HFFc6 (cell line): ENCODE data around the gene REN. TPM values are rescaled to one million over a fixed set of nuclear protein-coding genes. Genes with fewer than 3 reads are reported as not detected.
A peak's percentile ranks its signal among the peaks of the same experiment; 100 is the strongest.

Source experiments
- DNase-seq: peaks from one replicate; pipeline ENCODE4 v3.0.0-alpha.2; 2018
- H3K27ac Mint-ChIP-seq: 2 replicates; pipeline ENCODE4 v1.8.0; 2020; ENCODE audit warnings: mild to moderate bottlenecking, mixed read lengths
- H3K27me3 Mint-ChIP-seq: 2 replicates; pipeline ENCODE4 v1.8.0; 2021; ENCODE audit warnings: mild to moderate bottlenecking, moderate library complexity, mixed read lengths; ENCODE audit not compliant: insufficient read depth
- H3K36me3 Mint-ChIP-seq: 2 replicates; pipeline ENCODE4 v1.8.0; 2021; ENCODE audit warnings: low read depth, mixed read lengths
- H3K4me1 Mint-ChIP-seq: 2 replicates; pipeline ENCODE4 v1.8.0; 2020; ENCODE audit warnings: low read depth, mixed read lengths
- H3K4me3 Mint-ChIP-seq: 2 replicates; pipeline ENCODE4 v1.8.0; 2020; ENCODE audit warnings: mild to moderate bottlenecking, moderate library complexity, mixed read lengths
- H3K9me3 Mint-ChIP-seq: 2 replicates; pipeline ENCODE4 v1.8.0; 2020; ENCODE audit warnings: mild to moderate bottlenecking, mixed read lengths
- total RNA-seq, 6 experiments: library from RNA; stranded (reverse); fragmentation: NEBNext Ultra II Directional; extraction: Animal tissue kit (Norgen Biotek cat#: 25700); gene quantifications; 2 replicates in 1 of 6; 3 replicates in 5 of 6; pipeline ENCODE4 v1.2.3, GENCODE V29; 2021
- TF ChIP-seq, protein P1 (sequence below): fragments of 200-600 bp; sonication (generic); IDR thresholded peaks from 2 replicates; pipeline ENCODE4 v1.5.0; 2021; ENCODE audit warnings: antibody characterized with exemption, mild to moderate bottlenecking

Gene REN
- total RNA-seq, 6 experiments from 2014 or later, result 0.17 to 0.39 (median 0.34) TPM; not detected in 1

DNA sequence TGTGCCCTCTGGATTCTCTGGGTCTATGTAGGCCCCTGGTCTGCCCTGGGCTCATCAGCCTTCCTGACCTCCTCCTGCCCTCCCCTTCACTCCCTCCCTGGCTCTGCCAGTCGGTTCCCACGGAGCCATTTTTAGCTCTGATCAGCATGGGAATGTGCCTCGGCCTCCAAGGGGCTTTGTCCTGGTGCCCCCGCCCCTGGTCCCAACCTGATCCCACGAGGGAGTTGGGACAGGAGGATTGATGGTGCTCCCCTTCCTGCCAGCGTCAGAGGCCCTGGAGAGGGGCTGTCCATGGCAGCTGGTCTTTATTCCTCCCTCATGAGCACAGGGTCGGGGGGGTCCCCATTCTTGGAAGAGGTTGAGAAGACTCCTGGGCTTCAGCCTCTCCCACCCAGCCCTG, 39.2 kb downstream of the REN start:
- no peak overlapping the region for H3K4me3 Mint-ChIP-seq
- no peak overlapping the region for H3K27ac Mint-ChIP-seq
- DNase-seq, result no peak
- TF ChIP-seq, protein P1, sequence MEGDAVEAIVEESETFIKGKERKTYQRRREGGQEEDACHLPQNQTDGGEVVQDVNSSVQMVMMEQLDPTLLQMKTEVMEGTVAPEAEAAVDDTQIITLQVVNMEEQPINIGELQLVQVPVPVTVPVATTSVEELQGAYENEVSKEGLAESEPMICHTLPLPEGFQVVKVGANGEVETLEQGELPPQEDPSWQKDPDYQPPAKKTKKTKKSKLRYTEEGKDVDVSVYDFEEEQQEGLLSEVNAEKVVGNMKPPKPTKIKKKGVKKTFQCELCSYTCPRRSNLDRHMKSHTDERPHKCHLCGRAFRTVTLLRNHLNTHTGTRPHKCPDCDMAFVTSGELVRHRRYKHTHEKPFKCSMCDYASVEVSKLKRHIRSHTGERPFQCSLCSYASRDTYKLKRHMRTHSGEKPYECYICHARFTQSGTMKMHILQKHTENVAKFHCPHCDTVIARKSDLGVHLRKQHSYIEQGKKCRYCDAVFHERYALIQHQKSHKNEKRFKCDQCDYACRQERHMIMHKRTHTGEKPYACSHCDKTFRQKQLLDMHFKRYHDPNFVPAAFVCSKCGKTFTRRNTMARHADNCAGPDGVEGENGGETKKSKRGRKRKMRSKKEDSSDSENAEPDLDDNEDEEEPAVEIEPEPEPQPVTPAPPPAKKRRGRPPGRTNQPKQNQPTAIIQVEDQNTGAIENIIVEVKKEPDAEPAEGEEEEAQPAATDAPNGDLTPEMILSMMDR, result no peak
- peaks cover 5% of the 10 kb centered on the region for H3K36me3 Mint-ChIP-seq
- no peaks in the 10 kb centered on the region for H3K9me3 Mint-ChIP-seq
- H3K4me1 Mint-ChIP-seq, result peaks cover 45% of the 10 kb centered on the region
- peaks cover 2% of the 10 kb centered on the region; the same call in 1 of the 2 replicates for H3K27me3 Mint-ChIP-seq

DNA sequence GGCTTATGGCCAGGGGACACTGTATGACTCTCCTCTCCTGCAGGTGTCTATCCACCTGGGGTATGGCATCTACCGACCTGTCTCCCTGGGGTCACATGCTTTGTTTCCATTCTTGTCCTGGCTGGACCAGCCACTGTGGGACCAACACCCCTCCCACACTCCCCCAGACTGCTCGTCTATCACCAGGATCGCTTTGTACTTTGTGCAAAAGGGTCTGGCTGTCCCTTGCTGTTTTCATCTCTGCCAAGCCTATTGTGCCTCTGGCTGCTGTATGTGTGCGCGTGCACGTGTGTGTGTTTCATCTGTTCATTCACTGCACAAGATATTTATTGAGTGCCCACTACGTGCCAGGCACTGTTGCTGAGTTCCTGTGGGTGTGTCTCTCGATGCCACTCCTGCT, 39.8 kb downstream of the REN start:
- Mint-ChIP-seq H3K4me1 (peaks cover 40% of the 10 kb centered on the region), H3K9me3 (no peaks in the 10 kb centered on the region), H3K27ac (no peak overlapping the region), H3K4me3 (no peak overlapping the region), H3K27me3 (peaks cover 2% of the 10 kb centered on the region; the same call in 1 of the 2 replicates), H3K36me3 (peaks cover 5% of the 10 kb centered on the region)
- TF ChIP-seq, protein P1, result no peak
- no peak for DNase-seq

DNA sequence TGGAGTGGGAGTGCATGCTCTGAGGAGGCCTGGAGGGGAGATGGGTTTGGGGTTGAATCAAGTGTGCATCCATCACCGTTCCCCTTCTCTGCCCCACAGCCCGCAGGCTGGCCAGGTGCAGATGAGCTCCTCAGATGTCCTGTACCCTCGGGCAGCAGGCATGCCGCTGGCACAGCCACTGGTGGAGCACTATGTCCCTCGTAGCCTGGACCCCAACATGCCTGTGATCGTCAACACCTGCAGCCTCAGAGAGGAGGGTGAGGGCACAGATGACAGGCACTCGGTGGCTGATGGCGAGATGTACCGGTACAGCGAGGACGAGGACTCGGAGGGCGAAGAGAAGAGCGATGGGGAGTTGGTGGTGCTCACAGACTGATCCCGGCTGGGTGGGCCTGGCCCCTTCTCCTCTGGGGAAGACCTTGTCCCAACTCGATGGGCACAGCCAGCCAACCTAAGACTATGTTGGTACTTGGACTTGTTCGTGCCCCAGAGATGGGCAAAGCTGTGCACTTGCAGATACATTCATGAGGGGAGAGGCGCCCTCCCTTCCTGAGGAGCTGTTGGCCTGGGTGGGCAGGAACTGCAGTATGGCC, 40.3 kb downstream of the REN start:
- TF ChIP-seq, protein P1, result no peak
- Mint-ChIP-seq H3K36me3 (peaks cover 5% of the 10 kb centered on the region), H3K4me1 (peaks cover 34% of the 10 kb centered on the region), H3K27ac (no peak overlapping the region), H3K4me3 (no peak overlapping the region), H3K27me3 (peaks cover 2% of the 10 kb centered on the region; the same call in 1 of the 2 replicates), H3K9me3 (no peaks in the 10 kb centered on the region)
- no peak for DNase-seq

DNA sequence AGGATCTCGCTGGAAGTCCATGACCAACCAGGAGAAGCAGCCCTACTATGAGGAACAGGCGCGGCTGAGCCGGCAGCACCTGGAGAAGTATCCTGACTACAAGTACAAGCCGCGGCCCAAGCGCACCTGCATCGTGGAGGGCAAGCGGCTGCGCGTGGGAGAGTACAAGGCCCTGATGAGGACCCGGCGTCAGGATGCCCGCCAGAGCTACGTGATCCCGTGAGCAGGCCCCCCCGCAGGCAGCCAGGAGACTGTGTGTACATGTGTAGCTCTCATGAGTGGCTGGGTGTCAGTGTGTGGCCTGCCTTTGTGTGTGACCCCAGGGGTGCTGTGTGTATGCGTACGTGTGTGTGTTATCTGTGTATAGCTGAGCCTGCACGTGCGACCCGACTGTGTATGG, 41.5 kb downstream of the REN start:
- H3K4me3 Mint-ChIP-seq, result no peak overlapping the region
- H3K36me3 Mint-ChIP-seq, result peaks cover 5% of the 10 kb centered on the region
- H3K9me3 Mint-ChIP-seq, result no peaks in the 10 kb centered on the region
- no peak for DNase-seq
- H3K27me3 Mint-ChIP-seq, result peaks cover 2% of the 10 kb centered on the region; the same call in 1 of the 2 replicates
- H3K4me1 Mint-ChIP-seq, result peaks cover 27% of the 10 kb centered on the region
- no peak overlapping the region for H3K27ac Mint-ChIP-seq
- TF ChIP-seq, protein P1, result no peak

DNA sequence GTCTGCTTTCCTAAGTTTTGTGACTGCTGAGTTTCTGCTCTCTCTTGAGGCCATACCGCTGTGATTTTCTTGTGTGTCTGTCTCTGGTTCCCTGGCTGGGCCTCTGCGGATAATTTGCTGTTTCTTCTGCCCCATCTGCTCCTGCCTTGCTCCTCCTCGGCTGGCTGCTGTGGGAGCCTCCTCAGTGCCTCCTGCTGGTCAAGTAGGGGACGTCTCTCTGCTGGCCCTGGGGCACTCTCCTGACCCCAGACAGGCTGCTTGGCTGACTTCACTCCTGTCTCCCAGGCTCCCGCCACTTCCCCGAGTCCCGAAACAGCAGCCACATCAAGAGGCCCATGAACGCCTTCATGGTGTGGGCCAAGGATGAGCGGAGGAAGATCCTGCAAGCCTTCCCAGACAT, 42.8 kb downstream of the REN start:
- no peak overlapping the region for H3K4me3 Mint-ChIP-seq
- H3K27ac Mint-ChIP-seq, result no peak overlapping the region
- TF ChIP-seq, protein P1, result peak; percentile 74
- H3K36me3 Mint-ChIP-seq, result peaks cover 5% of the 10 kb centered on the region
- peaks cover 2% of the 10 kb centered on the region; the same call in 1 of the 2 replicates for H3K27me3 Mint-ChIP-seq
- H3K4me1 Mint-ChIP-seq, result peaks cover 15% of the 10 kb centered on the region
- no peaks in the 10 kb centered on the region for H3K9me3 Mint-ChIP-seq
- DNase-seq, result no peak
